IMR-90 (cell line): Measurements from ENCODE around the gene NR1H2. TPM values are rescaled to one million over a fixed set of nuclear protein-coding genes. Genes with fewer than 3 reads are reported as not detected.

Source experiments
- ATAC-seq: fragments of 200-7000 bp; cut with Tn5 transposase; 2 replicates; pipeline ENCODE4 v1.9.1; 2020; ENCODE audit warnings: low read depth, mild to moderate bottlenecking, moderate library complexity
- BruUV-seq: library from RNA; stranded (reverse); fragments of 400-500 nt; replicated peaks from 2 replicates; lab custom pipeline; 2021; lab: Mats Ljungman, UMichigan
- CTCF ChIA-PET: fragments of 300-600 bp; formaldehyde crosslinking; extraction: SDS; loops from one replicate; lab custom pipeline; 2021; ENCODE audit warnings: antibody characterized with exemption; lab: Yijun Ruan, JAX
- POLR2A ChIA-PET: fragments of 300-600 bp; sonication (Branson Sonifier 250); formaldehyde crosslinking; loops from one replicate; lab custom pipeline; 2022; ENCODE audit warnings: antibody characterized with exemption; ENCODE audit not compliant: unreplicated experiment; lab: Charles Lee
- DNase-seq: peaks from one replicate; pipeline ENCODE4 v3.0.0; 2013
- H2AFZ ChIP-seq: replicated peaks from 2 replicates; pipeline ENCODE3; 2013; ENCODE audit warnings: low read length, mild to moderate bottlenecking; ENCODE audit not compliant: poor library complexity
- H2AK5ac ChIP-seq: 2 replicates; pipeline ENCODE4 v1.6.1; 2013; ENCODE audit warnings: low read depth, low read length, inconsistent platforms
- H2AK9ac ChIP-seq: replicated peaks from 2 replicates; pipeline ENCODE3; 2013; ENCODE audit warnings: mild to moderate bottlenecking, low read depth, low read length, moderate library complexity; ENCODE audit not compliant: poor library complexity
- H2BK120ac ChIP-seq: 2 replicates; pipeline ENCODE4 v1.6.1; 2013; ENCODE audit warnings: low read depth, low read length, inconsistent platforms
- H2BK15ac ChIP-seq: 3 replicates; pipeline ENCODE4 v1.6.1; 2013; ENCODE audit warnings: low read depth, low read length, inconsistent platforms
- H2BK20ac ChIP-seq: 2 replicates; pipeline ENCODE4 v1.6.1; 2013; ENCODE audit warnings: low read depth, mild to moderate bottlenecking, inconsistent platforms, low read length, moderate library complexity
- H2BK5ac ChIP-seq: 2 replicates; pipeline ENCODE4 v1.6.1; 2013; ENCODE audit warnings: mild to moderate bottlenecking, low read depth, low read length, inconsistent platforms; ENCODE audit not compliant: poor library complexity, severe bottlenecking
- H3K14ac ChIP-seq: replicated peaks from 2 replicates; pipeline ENCODE4 v1.6.1; 2013; ENCODE audit warnings: low read depth, low read length, inconsistent platforms
- H3K18ac ChIP-seq: 2 replicates; pipeline ENCODE4 v1.6.1; 2013; ENCODE audit warnings: low read depth, low read length, control low read depth
- H3K23ac ChIP-seq: 2 replicates; pipeline ENCODE4 v1.6.1; 2013; ENCODE audit warnings: low read depth, low read length, inconsistent platforms
- H3K27ac ChIP-seq: 2 replicates; pipeline ENCODE4 v1.5.1; 2013; ENCODE audit warnings: mild to moderate bottlenecking, control low read depth, low read length; ENCODE audit not compliant: insufficient read depth
- H3K27me3 ChIP-seq: 2 replicates; pipeline ENCODE4 v1.6.1; 2013; ENCODE audit warnings: low read length; ENCODE audit not compliant: control insufficient read depth, insufficient read depth
- H3K36me3 ChIP-seq: 2 replicates; pipeline ENCODE4 v1.6.1; 2013; ENCODE audit warnings: low read length, mixed read lengths; ENCODE audit not compliant: control insufficient read depth, insufficient read depth
- H3K4ac ChIP-seq: 2 replicates; pipeline ENCODE4 v1.6.1; 2013; ENCODE audit warnings: low read depth, low read length, inconsistent platforms
- H3K4me1 ChIP-seq: 2 replicates; pipeline ENCODE4 v1.6.1; 2013; ENCODE audit warnings: low read length, mixed read lengths; ENCODE audit not compliant: control insufficient read depth, insufficient read depth
- H3K4me2 ChIP-seq: 2 replicates; pipeline ENCODE4 v1.6.1; 2013; ENCODE audit warnings: low read depth, mild to moderate bottlenecking, control low read depth, low read length, moderate library complexity
- H3K4me3 ChIP-seq: 2 replicates; pipeline ENCODE4 v1.5.1; 2013; ENCODE audit warnings: low read depth, mild to moderate bottlenecking, control low read depth, low read length, moderate library complexity; ENCODE audit not compliant: insufficient read depth
- H3K56ac ChIP-seq: 2 replicates; pipeline ENCODE4 v1.6.1; 2013; ENCODE audit warnings: low read length, inconsistent platforms; ENCODE audit not compliant: insufficient read depth; ENCODE audit errors: extremely low read depth
- H3K79me1 ChIP-seq, 2 experiments: 2 replicates each; pipeline ENCODE4 v1.6.1; 2013; ENCODE audit warnings: low read length in 2 of 2, inconsistent platforms in 1 of 2, low read depth in 1 of 2
- H3K9ac ChIP-seq: 2 replicates; pipeline ENCODE4 v1.6.1; 2013; ENCODE audit warnings: low read depth, low read length, control low read depth
- H3K9me1 ChIP-seq: 2 replicates; pipeline ENCODE4 v1.6.1; 2013; ENCODE audit warnings: low read length, inconsistent platforms; ENCODE audit not compliant: insufficient read depth
- H3K9me3 ChIP-seq: 2 replicates; pipeline ENCODE4 v1.6.1; 2013; ENCODE audit warnings: low read length; ENCODE audit not compliant: control insufficient read depth, insufficient read depth
- H4K20me1 ChIP-seq: 2 replicates; pipeline ENCODE4 v1.6.1; 2013; ENCODE audit warnings: low read length, inconsistent platforms; ENCODE audit not compliant: insufficient read depth
- H4K5ac ChIP-seq: 2 replicates; pipeline ENCODE4 v1.6.1; 2013; ENCODE audit warnings: mild to moderate bottlenecking, low read depth, low read length, control low read depth
- H4K8ac ChIP-seq, 2 experiments: 2 replicates each; pipeline ENCODE4 v1.6.1; 2013; ENCODE audit warnings: low read depth in 2 of 2, low read length in 2 of 2, control low read depth in 1 of 2, inconsistent platforms in 1 of 2
- H4K91ac ChIP-seq: 2 replicates; pipeline ENCODE4 v1.6.1; 2013; ENCODE audit warnings: low read depth, low read length, inconsistent platforms; ENCODE audit not compliant: insufficient read depth
- BHLHE40 ChIP-seq: fragments of 150-350 bp; IDR thresholded peaks from 2 replicates; pipeline ENCODE4 v1.6.1; 2016; ENCODE audit warnings: mild to moderate bottlenecking, low read depth, low read length
- CEBPB ChIP-seq: IDR thresholded peaks from 2 replicates; pipeline ENCODE4 v1.6.1; 2012; ENCODE audit warnings: low read depth, low read length, improper control_type of control experiment
- CHD1 ChIP-seq: IDR thresholded peaks from 2 replicates; pipeline ENCODE4 v1.6.1; 2012; ENCODE audit warnings: low read depth, low read length, improper control_type of control experiment
- FOS ChIP-seq: fragments of 150-350 bp; IDR thresholded peaks from 2 replicates; pipeline ENCODE4 v1.6.1; 2016; ENCODE audit warnings: low read depth, low read length
- MAFK ChIP-seq: IDR thresholded peaks from 2 replicates; pipeline ENCODE4 v1.6.1; 2012; ENCODE audit warnings: low read depth, low read length, improper control_type of control experiment
- MAZ ChIP-seq: IDR thresholded peaks from 2 replicates; pipeline ENCODE4 v1.6.1; 2012; ENCODE audit warnings: low read depth, mild to moderate bottlenecking, low read length, improper control_type of control experiment, moderate library complexity, borderline replicate concordance
- MXI1 ChIP-seq: IDR thresholded peaks from 2 replicates; pipeline ENCODE4 v1.6.1; 2012; ENCODE audit warnings: low read depth, mild to moderate bottlenecking, low read length, moderate library complexity, borderline replicate concordance
- NFE2L2 ChIP-seq: fragments of 150-350 bp; IDR thresholded peaks from 2 replicates; pipeline ENCODE4 v1.6.1; 2016; ENCODE audit warnings: low read depth, mild to moderate bottlenecking, low read length
- POLR2A ChIP-seq: IDR thresholded peaks from 2 replicates; pipeline ENCODE4 v1.6.1; 2012; ENCODE audit warnings: mild to moderate bottlenecking, low read depth, low read length
- RAD21 ChIP-seq: IDR thresholded peaks from 2 replicates; pipeline ENCODE4 v1.6.1; 2012; ENCODE audit warnings: low read length, improper control_type of control experiment
- RCOR1 ChIP-seq: IDR thresholded peaks from 2 replicates; pipeline ENCODE4 v1.6.1; 2012; ENCODE audit warnings: mild to moderate bottlenecking, low read length, improper control_type of control experiment; ENCODE audit not compliant: insufficient replicate concordance
- RFX5 ChIP-seq: IDR thresholded peaks from 2 replicates; pipeline ENCODE4 v1.8.0; 2012; ENCODE audit warnings: low read depth, mild to moderate bottlenecking, low read length, moderate library complexity
- SMC3 ChIP-seq: fragments of 150-350 bp; IDR thresholded peaks from 2 replicates; pipeline ENCODE4 v1.6.1; 2016; ENCODE audit warnings: low read depth, mild to moderate bottlenecking, antibody characterized with exemption, low read length, moderate library complexity
- USF2 ChIP-seq: fragments of 150-350 bp; IDR thresholded peaks from 2 replicates; pipeline ENCODE4 v1.6.1; 2017; ENCODE audit warnings: mild to moderate bottlenecking, antibody characterized with exemption, low read length, low read depth
- WGBS, 2 experiments: methylation state at CpG; one replicate each; pipeline versions ENCODE4 v1.1.5 to v1.1.7; 2013; ENCODE audit warnings: missing lambda C conversion rate in 2 of 2; ENCODE audit not compliant: insufficient read length in 1 of 2; ENCODE audit errors: extremely low coverage in 2 of 2; 5-methylcytosine and 5-hydroxymethylcytosine counted together
- dilution Hi-C: fragments of 300-500 bp; cut with HindIII; formaldehyde crosslinking; loops from one replicate; pipeline ENCODE4 v1.14.3; 2018; ENCODE audit warnings: low sequenced_read_pairs; ENCODE audit not compliant: unreplicated experiment
- in situ Hi-C: fragments of 300-500 bp; cut with MboI; formaldehyde crosslinking; loops from 3 replicates; pipeline ENCODE4 v1.14.3; 2019; ENCODE audit warnings: low sequenced_read_pairs, inconsistent platforms, mixed read lengths
- intact Hi-C: fragments of 100-400 bp; cut with micrococcal nuclease; formaldehyde crosslinking; loops from 2 replicates; pipeline ENCODE4 v1.10.0; 2022
- polyA plus RNA-seq, 3 experiments: library from polyadenylated mRNA; depleted of rRNA; stranded (reverse); fragments of >200 nt; gene quantifications; 2 replicates each; pipeline ENCODE4 v1.2.3, GENCODE V29; 2012; ENCODE audit warnings: low replicate concordance in 1 of 3
- total RNA-seq: library from RNA; depleted of rRNA; stranded (reverse); fragments of >200 nt; gene quantifications from 2 replicates; pipeline ENCODE4 v1.2.3, GENCODE V29; 2012
- TF ChIP-seq, protein P1 (sequence below): fragments of 150-350 bp; IDR thresholded peaks from 2 replicates; pipeline ENCODE4 v1.6.1; 2016; ENCODE audit warnings: low read depth, mild to moderate bottlenecking, low read length, moderate library complexity, borderline replicate concordance
- TF ChIP-seq, protein P2 (sequence below): conservative IDR thresholded peaks from 2 replicates; pipeline ENCODE4 v1.5.1; 2012; ENCODE audit warnings: mild to moderate bottlenecking, low read depth, low read length, improper control_type of control experiment

NR1H2 gene
- total and polyA plus RNA-seq, 2 of the 4 experiments (the other 2 are of a cell fraction) = 37.8 to 48.4 TPM

DNA sequence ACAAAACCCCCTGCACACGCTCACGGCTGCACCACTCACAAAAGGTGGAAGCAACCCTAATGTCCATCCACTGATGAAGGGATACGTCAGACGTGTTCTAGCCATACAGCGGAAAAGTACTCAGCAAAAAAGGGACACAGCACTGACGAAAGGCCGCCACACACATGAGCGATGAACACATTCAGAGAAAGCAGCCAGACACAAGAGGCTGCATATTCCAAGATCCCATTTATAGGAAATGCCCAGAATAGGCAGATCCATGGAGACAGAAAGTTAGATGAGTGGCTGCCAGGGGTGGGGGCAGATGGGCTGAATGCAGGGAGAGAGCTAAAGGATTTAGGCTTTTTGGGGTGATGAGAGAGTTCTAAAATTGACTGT, 11.6 kb downstream of the NR1H2 start:
- CTCF ChIA-PET = no interaction called here
- no peak overlapping the region for H2AK5ac ChIP-seq
- H3K56ac ChIP-seq = no peak overlapping the region
- no peak overlapping the region for H3K14ac ChIP-seq
- no peak overlapping the region for H2BK20ac ChIP-seq
- H4K20me1 ChIP-seq = peaks cover 4% of the 10 kb centered on the region; the same call in 1 of the 2 replicates
- no peak for DNase-seq
- no peaks in the 10 kb centered on the region for H3K27me3 ChIP-seq
- dilution Hi-C loops = no loop called here
- in situ Hi-C loops = no loop called here
- H4K5ac ChIP-seq = no peak overlapping the region
- H3K4ac ChIP-seq = no peak overlapping the region
- intact Hi-C loops = no loop called here
- no peak overlapping the region for H4K91ac ChIP-seq
- H3K4me1 ChIP-seq = no peaks in the 10 kb centered on the region; the same call in 1 of the 2 replicates
- H4K8ac ChIP-seq = no peak overlapping the region
- H3K9me1 ChIP-seq = peaks cover 6% of the 10 kb centered on the region; the same call in 1 of the 2 replicates
- no peak overlapping the region for H3K9ac ChIP-seq
- H3K9me3 ChIP-seq = no peaks in the 10 kb centered on the region
- peaks cover 4% of the 10 kb centered on the region for H3K36me3 ChIP-seq
- no peak overlapping the region for H3K4me3 ChIP-seq
- 93% methylated on average over 2 of the region's 8 CpGs; no CpG with 5 or more reads in 1 of the 2 experiments for WGBS, 2 experiments
- H2BK15ac ChIP-seq = no peak overlapping the region
- no peak overlapping the region for H2BK5ac ChIP-seq
- no peak overlapping the region for H3K27ac ChIP-seq
- peaks cover 7 to 37% of the 10 kb centered on the region in 2 experiments for H3K79me1 ChIP-seq
- H2BK120ac ChIP-seq = no peak overlapping the region; the same call in 1 of the 2 replicates
- BruUV-seq = no TSS peak
- H2AFZ ChIP-seq = no peak overlapping the region
- no peak overlapping the region for H2AK9ac ChIP-seq
- TF ChIP-seq FOS = no peak
- TF ChIP-seq CHD1 = no peak
- no peak for TF ChIP-seq POLR2A
- TF ChIP-seq MXI1 = no peak
- TF ChIP-seq MAZ = no peak
- TF ChIP-seq, protein P1, sequence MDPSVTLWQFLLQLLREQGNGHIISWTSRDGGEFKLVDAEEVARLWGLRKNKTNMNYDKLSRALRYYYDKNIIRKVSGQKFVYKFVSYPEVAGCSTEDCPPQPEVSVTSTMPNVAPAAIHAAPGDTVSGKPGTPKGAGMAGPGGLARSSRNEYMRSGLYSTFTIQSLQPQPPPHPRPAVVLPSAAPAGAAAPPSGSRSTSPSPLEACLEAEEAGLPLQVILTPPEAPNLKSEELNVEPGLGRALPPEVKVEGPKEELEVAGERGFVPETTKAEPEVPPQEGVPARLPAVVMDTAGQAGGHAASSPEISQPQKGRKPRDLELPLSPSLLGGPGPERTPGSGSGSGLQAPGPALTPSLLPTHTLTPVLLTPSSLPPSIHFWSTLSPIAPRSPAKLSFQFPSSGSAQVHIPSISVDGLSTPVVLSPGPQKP = no peak
- no peak for TF ChIP-seq RCOR1
- no peak for TF ChIP-seq SMC3
- TF ChIP-seq, protein P2, sequence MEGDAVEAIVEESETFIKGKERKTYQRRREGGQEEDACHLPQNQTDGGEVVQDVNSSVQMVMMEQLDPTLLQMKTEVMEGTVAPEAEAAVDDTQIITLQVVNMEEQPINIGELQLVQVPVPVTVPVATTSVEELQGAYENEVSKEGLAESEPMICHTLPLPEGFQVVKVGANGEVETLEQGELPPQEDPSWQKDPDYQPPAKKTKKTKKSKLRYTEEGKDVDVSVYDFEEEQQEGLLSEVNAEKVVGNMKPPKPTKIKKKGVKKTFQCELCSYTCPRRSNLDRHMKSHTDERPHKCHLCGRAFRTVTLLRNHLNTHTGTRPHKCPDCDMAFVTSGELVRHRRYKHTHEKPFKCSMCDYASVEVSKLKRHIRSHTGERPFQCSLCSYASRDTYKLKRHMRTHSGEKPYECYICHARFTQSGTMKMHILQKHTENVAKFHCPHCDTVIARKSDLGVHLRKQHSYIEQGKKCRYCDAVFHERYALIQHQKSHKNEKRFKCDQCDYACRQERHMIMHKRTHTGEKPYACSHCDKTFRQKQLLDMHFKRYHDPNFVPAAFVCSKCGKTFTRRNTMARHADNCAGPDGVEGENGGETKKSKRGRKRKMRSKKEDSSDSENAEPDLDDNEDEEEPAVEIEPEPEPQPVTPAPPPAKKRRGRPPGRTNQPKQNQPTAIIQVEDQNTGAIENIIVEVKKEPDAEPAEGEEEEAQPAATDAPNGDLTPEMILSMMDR = no peak
- TF ChIP-seq CEBPB = no peak
- no peak for TF ChIP-seq USF2
- TF ChIP-seq MAFK = no peak
- no peak for TF ChIP-seq RFX5
- no peak for TF ChIP-seq NFE2L2
- no peak for TF ChIP-seq RAD21
- TF ChIP-seq BHLHE40 = no peak
- H3K23ac ChIP-seq = no peak overlapping the region
- no peak overlapping the region for H3K4me2 ChIP-seq
- no peak for ATAC-seq
- POLR2A ChIA-PET = no interaction called here
- no peak overlapping the region for H3K18ac ChIP-seq
